ENCODE data around the gene CCDC194.

DNA sequence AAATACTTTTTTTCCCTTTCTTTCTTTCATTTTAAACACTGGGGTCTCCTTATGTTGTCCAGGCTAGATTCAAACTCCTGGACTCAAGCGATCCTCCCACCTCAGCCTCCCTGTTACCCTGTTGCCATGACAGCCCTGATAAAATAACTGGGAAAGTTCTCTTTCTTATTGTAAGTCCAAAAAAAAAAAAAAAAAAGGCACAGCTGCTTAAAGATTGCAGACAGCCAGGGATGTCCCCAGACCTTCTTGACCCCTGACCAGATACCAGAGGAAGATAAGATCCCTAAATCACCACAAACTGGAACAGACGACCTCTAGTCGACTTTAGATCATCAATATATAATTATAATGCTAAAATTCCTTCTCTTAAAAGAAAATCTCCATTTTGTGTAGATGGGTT is 24.7 kb upstream of the CCDC194 start:
- TF ChIP-seq, protein P1, sequence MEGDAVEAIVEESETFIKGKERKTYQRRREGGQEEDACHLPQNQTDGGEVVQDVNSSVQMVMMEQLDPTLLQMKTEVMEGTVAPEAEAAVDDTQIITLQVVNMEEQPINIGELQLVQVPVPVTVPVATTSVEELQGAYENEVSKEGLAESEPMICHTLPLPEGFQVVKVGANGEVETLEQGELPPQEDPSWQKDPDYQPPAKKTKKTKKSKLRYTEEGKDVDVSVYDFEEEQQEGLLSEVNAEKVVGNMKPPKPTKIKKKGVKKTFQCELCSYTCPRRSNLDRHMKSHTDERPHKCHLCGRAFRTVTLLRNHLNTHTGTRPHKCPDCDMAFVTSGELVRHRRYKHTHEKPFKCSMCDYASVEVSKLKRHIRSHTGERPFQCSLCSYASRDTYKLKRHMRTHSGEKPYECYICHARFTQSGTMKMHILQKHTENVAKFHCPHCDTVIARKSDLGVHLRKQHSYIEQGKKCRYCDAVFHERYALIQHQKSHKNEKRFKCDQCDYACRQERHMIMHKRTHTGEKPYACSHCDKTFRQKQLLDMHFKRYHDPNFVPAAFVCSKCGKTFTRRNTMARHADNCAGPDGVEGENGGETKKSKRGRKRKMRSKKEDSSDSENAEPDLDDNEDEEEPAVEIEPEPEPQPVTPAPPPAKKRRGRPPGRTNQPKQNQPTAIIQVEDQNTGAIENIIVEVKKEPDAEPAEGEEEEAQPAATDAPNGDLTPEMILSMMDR (IDR thresholded peaks at IDR 0.05; ENCODE audit: borderline replicate concordance, extremely low read depth, low read length, poor library complexity, severe bottlenecking) = no peak
- TF ChIP-seq EZH2 (IDR thresholded peaks at IDR 0.05; ENCODE audit: borderline replicate concordance, low read depth, low read length, severe bottlenecking) = no peak
